Thyroid gland (tissue), 4 donors: Measurements from ENCODE around the gene HOXD10.

Experiments used
- POLR2A ChIP-seq, 2 donors: fragments of 450-650 bp; IDR thresholded peaks; one replicate each; pipeline ENCODE4 v1.6.1; 2017; ENCODE audit warnings: antibody characterized with exemption in 2 of 2, mild to moderate bottlenecking in 2 of 2, moderate library complexity in 1 of 2
- TF ChIP-seq, protein P1 (sequence below), 6 experiments: fragments of 200-600 bp in 3 of 6; fragments of 450-650 bp in 3 of 6; sonication (generic) in 3 of 6; IDR thresholded peaks; one replicate each; pipeline ENCODE4 v1.5.1; 2016 to 2019; ENCODE audit warnings: antibody characterized with exemption in 6 of 6, mild to moderate bottlenecking in 2 of 6, inconsistent platforms in 1 of 6, moderate library complexity in 1 of 6

- TF ChIP-seq, protein P1, sequence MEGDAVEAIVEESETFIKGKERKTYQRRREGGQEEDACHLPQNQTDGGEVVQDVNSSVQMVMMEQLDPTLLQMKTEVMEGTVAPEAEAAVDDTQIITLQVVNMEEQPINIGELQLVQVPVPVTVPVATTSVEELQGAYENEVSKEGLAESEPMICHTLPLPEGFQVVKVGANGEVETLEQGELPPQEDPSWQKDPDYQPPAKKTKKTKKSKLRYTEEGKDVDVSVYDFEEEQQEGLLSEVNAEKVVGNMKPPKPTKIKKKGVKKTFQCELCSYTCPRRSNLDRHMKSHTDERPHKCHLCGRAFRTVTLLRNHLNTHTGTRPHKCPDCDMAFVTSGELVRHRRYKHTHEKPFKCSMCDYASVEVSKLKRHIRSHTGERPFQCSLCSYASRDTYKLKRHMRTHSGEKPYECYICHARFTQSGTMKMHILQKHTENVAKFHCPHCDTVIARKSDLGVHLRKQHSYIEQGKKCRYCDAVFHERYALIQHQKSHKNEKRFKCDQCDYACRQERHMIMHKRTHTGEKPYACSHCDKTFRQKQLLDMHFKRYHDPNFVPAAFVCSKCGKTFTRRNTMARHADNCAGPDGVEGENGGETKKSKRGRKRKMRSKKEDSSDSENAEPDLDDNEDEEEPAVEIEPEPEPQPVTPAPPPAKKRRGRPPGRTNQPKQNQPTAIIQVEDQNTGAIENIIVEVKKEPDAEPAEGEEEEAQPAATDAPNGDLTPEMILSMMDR (IDR thresholded peaks at IDR 0.05) = peak; percentile 15 to 76 (median 61)
- TF ChIP-seq POLR2A (IDR thresholded peaks at IDR 0.05) = no peak
Observed at GRCh38 chr2:176096986-176097819, 19.4 kb upstream of the HOXD10 start.
